Immature natural killer cell (primary cell): ENCODE data around the gene UGT1A10. TPM values are rescaled to one million over a fixed set of nuclear protein-coding genes. Genes with fewer than 3 reads are reported as not detected.

Experiments used
- DNase-seq, 3 donors: peaks; one replicate each; pipeline ENCODE4 v3.0.0; 2022; ENCODE audit warnings: mixed read lengths in 1 of 3
- H3K27ac Mint-ChIP-seq, 6 donors: one replicate each; pipeline ENCODE4 v1.8.0; 2020; ENCODE audit warnings: mixed read lengths in 6 of 6, mild to moderate bottlenecking in 5 of 6, inconsistent platforms in 4 of 6, moderate library complexity in 3 of 6
- H3K27me3 Mint-ChIP-seq, 3 donors: one replicate each; pipeline ENCODE4 v1.8.0; 2020 to 2021; ENCODE audit warnings: low read depth in 3 of 3, mild to moderate bottlenecking in 3 of 3, mixed read lengths in 3 of 3, moderate library complexity in 3 of 3, inconsistent platforms in 1 of 3
- H3K36me3 Mint-ChIP-seq, 3 donors: one replicate each; pipeline ENCODE4 v1.8.0; 2020; ENCODE audit warnings: mixed read lengths in 3 of 3, inconsistent platforms in 2 of 3, mild to moderate bottlenecking in 2 of 3
- H3K4me1 Mint-ChIP-seq, 2 donors: one replicate each; pipeline ENCODE4 v1.8.0; 2020; ENCODE audit warnings: inconsistent platforms in 2 of 2, mild to moderate bottlenecking in 2 of 2, mixed read lengths in 2 of 2, moderate library complexity in 1 of 2
- H3K4me3 Mint-ChIP-seq, 5 donors: one replicate each; pipeline ENCODE4 v1.8.0; 2020; ENCODE audit warnings: mild to moderate bottlenecking in 5 of 5, mixed read lengths in 5 of 5, inconsistent platforms in 3 of 5, moderate library complexity in 3 of 5
- H3K9me3 Mint-ChIP-seq, 6 donors: one replicate each; pipeline ENCODE4 v1.8.0; 2020; ENCODE audit warnings: mild to moderate bottlenecking in 6 of 6, mixed read lengths in 6 of 6, inconsistent platforms in 4 of 6, moderate library complexity in 3 of 6
- polyA plus RNA-seq, 3 donors: library from polyadenylated mRNA; unstranded; fragments of 300-500 nt; fragmentation: Illumina TruSeq; gene quantifications; one replicate each; pipeline ENCODE4 v1.2.3, GENCODE V29; 2021

UGT1A10 gene
- polyA plus RNA-seq, 3 donors from 2014 or later, result not detected

- H3K36me3 Mint-ChIP-seq, result no peaks in the 10 kb centered on the region
- DNase-seq, result no peak
- no peaks in the 10 kb centered on the region for H3K4me1 Mint-ChIP-seq
- peaks cover 0 to 2% (median 2%) of the 10 kb centered on the region in 3 donors for H3K27me3 Mint-ChIP-seq
- no peaks in the 10 kb centered on the region for H3K9me3 Mint-ChIP-seq
- H3K4me3 Mint-ChIP-seq, result no peak overlapping the region
- no peak overlapping the region for H3K27ac Mint-ChIP-seq
These were observed 157.3 kb downstream of the UGT1A10 start for GRCh38 chr2:233793465-233794127.

- no peak overlapping the region for H3K27ac Mint-ChIP-seq
- H3K36me3 Mint-ChIP-seq, result no peaks in the 10 kb centered on the region
- no peak overlapping the region for H3K4me3 Mint-ChIP-seq
- no peaks in the 10 kb centered on the region for H3K9me3 Mint-ChIP-seq
- no peaks in the 10 kb centered on the region for H3K4me1 Mint-ChIP-seq
- peaks cover 0 to 3% (median 2%) of the 10 kb centered on the region in 3 donors for H3K27me3 Mint-ChIP-seq
- DNase-seq, result no peak
These were observed 157.9 kb downstream of the UGT1A10 start for GRCh38 chr2:233794128-233794658.

GRCh38 chr2:233795735-233796171 is 159.5 kb downstream of the UGT1A10 start:
- H3K4me1 Mint-ChIP-seq, result no peaks in the 10 kb centered on the region
- H3K27me3 Mint-ChIP-seq, result peaks cover 0 to 6% (median 2%) of the 10 kb centered on the region in 3 donors
- no peaks in the 10 kb centered on the region for H3K36me3 Mint-ChIP-seq
- no peak overlapping the region for H3K4me3 Mint-ChIP-seq
- H3K9me3 Mint-ChIP-seq, result no peaks in the 10 kb centered on the region
- H3K27ac Mint-ChIP-seq, result no peak overlapping the region
- no peak for DNase-seq

GRCh38 chr2:233796254-233796653 is 160.0 kb downstream of the UGT1A10 start:
- no peak for DNase-seq
- H3K27ac Mint-ChIP-seq, result no peak overlapping the region
- no peaks in the 10 kb centered on the region for H3K4me1 Mint-ChIP-seq
- no peaks in the 10 kb centered on the region for H3K36me3 Mint-ChIP-seq
- no peak overlapping the region for H3K4me3 Mint-ChIP-seq
- H3K27me3 Mint-ChIP-seq, result peaks cover 0 to 6% (median 2%) of the 10 kb centered on the region in 3 donors
- no peaks in the 10 kb centered on the region for H3K9me3 Mint-ChIP-seq

GRCh38 chr2:233798335-233799086 is 162.3 kb downstream of the UGT1A10 start:
- no peak for DNase-seq
- Mint-ChIP-seq H3K27me3 (peaks cover 0 to 4% (median 2%) of the 10 kb centered on the region in 3 donors), H3K4me3 (no peak overlapping the region), H3K4me1 (no peaks in the 10 kb centered on the region), H3K27ac (peak overlapping the region in 1 of 6 donors; percentile 61), H3K9me3 (no peaks in the 10 kb centered on the region), H3K36me3 (no peaks in the 10 kb centered on the region)

- H3K36me3 Mint-ChIP-seq, result no peaks in the 10 kb centered on the region
- DNase-seq, result no peak
- no peak overlapping the region for H3K27ac Mint-ChIP-seq
- no peaks in the 10 kb centered on the region for H3K9me3 Mint-ChIP-seq
- peaks cover 0 to 4% (median 2%) of the 10 kb centered on the region in 3 donors for H3K27me3 Mint-ChIP-seq
- H3K4me3 Mint-ChIP-seq, result no peak overlapping the region
- no peaks in the 10 kb centered on the region for H3K4me1 Mint-ChIP-seq
These were observed 162.9 kb downstream of the UGT1A10 start for GRCh38 chr2:233799087-233799665.

GRCh38 chr2:233799716-233800115 is 163.5 kb downstream of the UGT1A10 start:
- Mint-ChIP-seq H3K9me3 (no peaks in the 10 kb centered on the region), H3K4me3 (no peak overlapping the region), H3K27me3 (peaks cover 0 to 4% (median 2%) of the 10 kb centered on the region in 3 donors), H3K36me3 (no peaks in the 10 kb centered on the region), H3K4me1 (no peaks in the 10 kb centered on the region), H3K27ac (no peak overlapping the region)
- no peak for DNase-seq

GRCh38 chr2:233800208-233800607 is 164.0 kb downstream of the UGT1A10 start:
- Mint-ChIP-seq H3K4me3 (no peak overlapping the region), H3K9me3 (no peaks in the 10 kb centered on the region), H3K4me1 (no peaks in the 10 kb centered on the region), H3K27me3 (peaks cover 3 to 5% (median 4%) of the 10 kb centered on the region in 3 donors), H3K27ac (no peak overlapping the region), H3K36me3 (no peaks in the 10 kb centered on the region)
- DNase-seq, result no peak

- Mint-ChIP-seq H3K9me3 (no peaks in the 10 kb centered on the region), H3K4me3 (no peak overlapping the region), H3K4me1 (no peaks in the 10 kb centered on the region), H3K36me3 (no peaks in the 10 kb centered on the region), H3K27me3 (peaks cover 4 to 5% (median 5%) of the 10 kb centered on the region in 3 donors), H3K27ac (no peak overlapping the region)
- no peak for DNase-seq
These were observed 165.3 kb downstream of the UGT1A10 start for GRCh38 chr2:233801357-233802131.

GRCh38 chr2:233802132-233802815 is 166.0 kb downstream of the UGT1A10 start:
- Mint-ChIP-seq H3K27ac (no peak overlapping the region), H3K4me3 (no peak overlapping the region), H3K36me3 (no peaks in the 10 kb centered on the region), H3K4me1 (no peaks in the 10 kb centered on the region), H3K9me3 (no peaks in the 10 kb centered on the region), H3K27me3 (peaks cover 4 to 5% (median 5%) of the 10 kb centered on the region in 3 donors)
- DNase-seq, result no peak

- peaks cover 4 to 5% (median 5%) of the 10 kb centered on the region in 3 donors for H3K27me3 Mint-ChIP-seq
- no peak for DNase-seq
- no peaks in the 10 kb centered on the region for H3K4me1 Mint-ChIP-seq
- no peak overlapping the region for H3K4me3 Mint-ChIP-seq
- no peaks in the 10 kb centered on the region for H3K36me3 Mint-ChIP-seq
- H3K9me3 Mint-ChIP-seq, result no peaks in the 10 kb centered on the region
- no peak overlapping the region for H3K27ac Mint-ChIP-seq
These were observed 167.2 kb downstream of the UGT1A10 start for GRCh38 chr2:233803292-233803911.

- Mint-ChIP-seq H3K4me1 (no peaks in the 10 kb centered on the region), H3K4me3 (no peak overlapping the region), H3K36me3 (no peaks in the 10 kb centered on the region), H3K9me3 (no peaks in the 10 kb centered on the region), H3K27ac (no peak overlapping the region), H3K27me3 (peaks cover 5 to 9% (median 5%) of the 10 kb centered on the region in 3 donors)
- no peak for DNase-seq
These were observed 167.7 kb downstream of the UGT1A10 start for GRCh38 chr2:233803994-233804393.
